ENCODE measurements around the gene GGCX. TPM values are rescaled to one million over a fixed set of nuclear protein-coding genes. Genes with fewer than 3 reads are reported as not detected.
"Not testable (repeated sequence)": the region's sequence is repeated elsewhere in the genome, so short reads cannot be mapped to it uniquely, and the experiment has no call there.

Gene GGCX
- total RNA-seq, 1 donor from 2014 or later = 28.1 TPM

- DNase-seq = peak; percentile 74
- intact Hi-C loops (cut with micrococcal nuclease) = no loop called here
- peak; percentile 68 for ATAC-seq
Measured at GRCh38 chr2:85578243-85579180, 17.2 kb upstream of the GGCX start.

GRCh38 chr2:85577386-85578242, 16.3 kb upstream of the GGCX start, which contains the start of gene VAMP8:
Gene VAMP8, plus strand, starts transcription at chr2:85577586. Its CDS starts 61 bp downstream, at chr2:85577647.
- peak; percentile 49 for ATAC-seq
- peak; percentile 52 for DNase-seq
- intact Hi-C loops (cut with micrococcal nuclease) = no loop called here

GRCh38 chr2:85577063-85577385, 15.7 kb upstream of the GGCX start:
- ATAC-seq = no peak
- DNase-seq = no peak
- intact Hi-C loops (cut with micrococcal nuclease) = no loop called here

- ATAC-seq (no peak), DNase-seq (no peak)
- intact Hi-C loops (cut with micrococcal nuclease) = no loop called here
Measured at GRCh38 chr2:85575739-85576138, 14.4 kb upstream of the GGCX start.

- intact Hi-C loops (cut with micrococcal nuclease) = no loop called here
- ATAC-seq (no peak), DNase-seq (no peak)
Measured at GRCh38 chr2:85566265-85566664, 5.0 kb upstream of the GGCX start.

GRCh38 chr2:85564144-85564563, 2.9 kb upstream of the GGCX start:
- intact Hi-C loops (cut with micrococcal nuclease) = no loop called here
- no peak for DNase-seq
- no peak for ATAC-seq

GRCh38 chr2:85560812-85561279, 447 bp downstream of the GGCX start:
- ATAC-seq (peak; percentile 28), DNase-seq (no peak)

GRCh38 chr2:85560403-85560726, 928 bp downstream of the GGCX start:
- intact Hi-C loops (cut with micrococcal nuclease); ATAC-seq; DNase-seq: not testable (repeated sequence)

More at GRCh38 chr2:85560812-85561279, 447 bp downstream of the GGCX start:
- intact Hi-C loops (cut with micrococcal nuclease) = no loop called here

- ATAC-seq (no peak), DNase-seq (no peak)
- intact Hi-C loops (cut with micrococcal nuclease) = no loop called here
Measured at GRCh38 chr2:85558160-85558559, 3.1 kb downstream of the GGCX start.

- intact Hi-C loops (cut with micrococcal nuclease) = no loop called here
Measured at GRCh38 chr2:85557130-85557529, 4.2 kb downstream of the GGCX start.

GRCh38 chr2:85554980-85555612, 6.2 kb downstream of the GGCX start:
- ATAC-seq = no peak

More at GRCh38 chr2:85557130-85557529, 4.2 kb downstream of the GGCX start:
- DNase-seq (no peak), ATAC-seq (no peak)

GRCh38 chr2:85553184-85553583, 8.1 kb downstream of the GGCX start:
- ATAC-seq (no peak), DNase-seq (no peak)
- intact Hi-C loops (cut with micrococcal nuclease) = no loop called here

More at GRCh38 chr2:85554980-85555612, 6.2 kb downstream of the GGCX start:
- intact Hi-C loops (cut with micrococcal nuclease) = no loop called here
- DNase-seq = no peak

GRCh38 chr2:85551698-85552678, 9.3 kb downstream of the GGCX start:
- peak; percentile 73 for ATAC-seq
- intact Hi-C loops (cut with micrococcal nuclease) = loop anchor here (1.0 kb wide), 1 partner anchor 132 kb away; no protein-coding TSS in a partner anchor
- peak; percentile 81 for DNase-seq

- intact Hi-C loops (cut with micrococcal nuclease) = no loop called here
- no peak for DNase-seq
- no peak for ATAC-seq
Measured at GRCh38 chr2:85550486-85550885, 10.8 kb downstream of the GGCX start.

- ATAC-seq = no peak
- DNase-seq = no peak
- intact Hi-C loops (cut with micrococcal nuclease) = no loop called here
Measured at GRCh38 chr2:85549826-85550225, 11.5 kb downstream of the GGCX start.

- intact Hi-C loops (cut with micrococcal nuclease) = no loop called here
- no peak for ATAC-seq
Measured at GRCh38 chr2:85549095-85549494, 12.2 kb downstream of the GGCX start.

GRCh38 chr2:85548608-85548900, 12.7 kb downstream of the GGCX start:
- intact Hi-C loops (cut with micrococcal nuclease) = no loop called here
- no peak for ATAC-seq

More at GRCh38 chr2:85549095-85549494, 12.2 kb downstream of the GGCX start:
- no peak for DNase-seq

GRCh38 chr2:85547859-85548607, 13.3 kb downstream of the GGCX start:
- intact Hi-C loops (cut with micrococcal nuclease) = no loop called here
- no peak for ATAC-seq
- DNase-seq = no peak

More at GRCh38 chr2:85548608-85548900, 12.7 kb downstream of the GGCX start:
- DNase-seq = no peak
